NCI-H146 treated with DMSO at 0.1 percent for 48 hours (cell line): ENCODE data around the gene ZNF281.
"Not testable (repeated sequence)": the region's sequence is repeated elsewhere in the genome, so short reads cannot be mapped to it uniquely, and the experiment has no call there.

ENCODE experiments used
- DNase-seq: peaks from one replicate; lab custom pipeline; 2025; ENCODE audit not compliant: unreplicated experiment; lab: John Stamatoyannopoulos, UW

ZNF281 gene

DNA sequence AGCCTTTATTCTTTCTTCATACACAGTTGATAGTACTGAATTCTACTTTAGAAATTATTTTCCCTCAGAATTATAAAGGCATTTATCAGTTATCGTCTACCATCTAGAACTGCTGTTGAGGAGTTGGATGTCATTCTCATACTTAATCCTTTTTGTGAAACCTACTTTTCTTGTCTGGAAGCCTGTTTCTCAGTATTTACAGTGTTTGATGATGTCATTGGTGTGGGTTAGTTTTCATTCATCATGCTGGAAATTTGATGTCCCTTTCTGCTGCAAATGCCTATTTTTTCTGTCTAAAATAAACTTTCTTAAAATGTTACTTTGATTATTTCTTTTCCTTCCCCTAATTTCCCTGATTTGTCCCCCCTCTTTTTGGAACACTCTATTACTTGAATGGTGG is 22.8 kb upstream of the ZNF281 start:
- DNase-seq: no peak

GRCh38 chr1:200429221-200429751 is 19.4 kb upstream of the ZNF281 start:
- no peak for DNase-seq

DNA sequence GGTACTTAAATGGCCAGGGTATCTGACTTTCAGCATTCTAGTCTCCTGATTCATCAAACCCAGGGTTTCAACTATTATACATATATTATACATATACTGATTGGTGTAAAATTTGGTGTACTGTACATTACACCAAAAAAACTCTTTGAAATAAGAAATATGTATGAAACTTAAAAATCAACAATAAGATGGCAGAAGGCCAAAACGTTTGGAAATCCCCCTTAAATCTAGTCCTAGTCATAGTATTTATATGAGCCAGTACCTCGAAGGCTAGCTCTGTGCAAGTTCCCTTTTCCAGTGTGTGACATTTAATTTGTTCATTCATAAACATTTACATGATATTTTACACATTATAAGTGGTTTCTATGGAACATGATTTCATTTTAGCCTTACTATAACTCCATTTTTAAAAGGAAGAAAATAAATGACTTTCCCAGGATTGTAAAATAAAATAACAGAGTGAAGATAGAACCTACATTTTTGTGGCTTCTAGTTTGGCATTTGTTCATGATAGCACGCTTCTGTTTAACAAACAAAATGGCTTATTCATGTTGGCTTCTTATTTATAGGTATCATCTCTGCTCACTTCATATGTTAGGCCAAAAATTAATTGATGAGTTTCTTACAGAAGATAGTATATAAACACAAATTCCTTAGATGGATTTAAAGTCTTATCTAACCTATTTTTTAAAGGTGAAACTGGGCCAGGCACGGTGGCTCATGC is 18.8 kb upstream of the ZNF281 start:
- no peak for DNase-seq

GRCh38 chr1:200427744-200428143 is 17.9 kb upstream of the ZNF281 start:
- no peak for DNase-seq

DNA sequence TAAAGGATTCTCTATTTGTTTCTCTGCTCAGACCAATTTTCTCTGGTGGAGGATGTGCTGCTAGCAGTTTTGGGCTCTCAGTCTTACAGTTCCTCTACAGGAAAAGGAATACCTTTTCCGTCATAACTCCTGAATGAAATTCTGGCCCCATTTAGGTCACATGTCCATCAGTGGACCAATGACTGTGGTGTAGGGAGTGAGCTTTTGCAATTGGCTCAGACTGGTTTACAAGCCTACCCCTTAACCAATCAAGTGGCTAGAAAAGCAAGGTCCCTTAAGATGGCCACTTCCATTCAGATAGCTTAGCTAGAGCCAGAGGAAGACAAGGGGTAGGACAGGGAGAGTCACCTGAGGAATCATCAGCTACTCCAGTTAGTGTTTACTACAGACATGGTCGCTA is 16.4 kb upstream of the ZNF281 start:
- DNase-seq: no peak

- no peak for DNase-seq
Observed at GRCh38 chr1:200423235-200423634, 13.4 kb upstream of the ZNF281 start.

- no peak for DNase-seq
Observed at GRCh38 chr1:200422211-200422610, 12.4 kb upstream of the ZNF281 start.

DNA sequence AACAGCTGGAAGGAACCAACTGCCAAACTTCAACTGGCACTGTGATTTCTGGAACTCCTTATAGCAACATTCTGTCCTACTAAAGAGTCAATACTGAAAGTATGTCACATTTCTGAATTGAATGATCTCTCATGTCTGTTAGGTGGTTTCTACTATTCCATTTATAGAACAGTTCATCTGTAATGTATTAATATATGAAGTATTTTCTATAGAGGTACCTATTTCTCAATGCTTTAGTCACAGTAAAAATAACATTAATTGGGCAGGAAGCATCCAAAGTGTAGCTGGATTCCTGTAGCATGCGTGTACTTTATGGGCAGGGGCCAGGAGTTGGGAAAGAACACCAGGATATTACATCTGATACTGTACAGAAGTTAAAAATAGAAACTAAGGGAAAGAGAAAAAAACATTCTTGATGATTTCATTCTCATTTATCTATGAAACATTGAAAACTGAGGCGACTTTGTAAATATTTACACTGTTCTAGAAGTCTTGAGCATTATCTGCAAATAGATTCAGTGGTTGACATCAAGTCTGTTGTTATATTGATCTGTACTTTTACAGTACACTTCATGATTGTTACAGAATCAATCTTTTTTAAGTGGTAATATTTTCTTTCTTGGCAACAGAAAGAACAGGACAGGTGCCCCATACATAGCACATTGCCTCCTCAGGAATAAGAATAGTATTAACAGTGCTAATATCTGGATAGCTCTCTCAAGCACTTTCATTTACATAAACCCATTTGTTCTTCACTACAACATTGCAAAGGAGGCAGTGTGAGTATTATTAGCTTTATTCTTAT is 6.2 kb upstream of the ZNF281 start:
- no peak for DNase-seq

GRCh38 chr1:200415227-200415626 is 5.4 kb upstream of the ZNF281 start:
- no peak for DNase-seq

DNA sequence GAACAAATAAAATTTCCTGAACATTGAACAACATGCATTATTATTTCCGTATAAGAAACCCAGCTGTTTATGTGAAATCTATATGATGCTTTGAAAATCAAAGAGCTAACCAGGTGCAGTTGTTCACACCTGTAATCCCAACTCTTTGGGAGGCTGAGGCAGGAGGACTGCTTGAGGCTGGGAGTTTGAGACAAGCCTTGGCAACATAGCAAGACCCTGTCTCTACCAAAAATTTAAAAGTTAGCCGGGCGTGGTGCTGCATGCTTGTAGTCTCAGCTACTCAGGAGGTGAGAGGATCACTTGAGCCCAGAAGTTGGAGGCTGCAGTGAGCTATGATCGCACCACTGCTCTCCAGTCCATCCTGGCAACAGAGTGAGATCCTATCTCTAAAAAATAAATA is 4.8 kb upstream of the ZNF281 start:
- no peak for DNase-seq

- DNase-seq: not testable (repeated sequence)
Observed at GRCh38 chr1:200413766-200414165, 3.9 kb upstream of the ZNF281 start.

- DNase-seq: no peak
Observed at GRCh38 chr1:200411406-200412257, 1.8 kb upstream of the ZNF281 start.

DNA sequence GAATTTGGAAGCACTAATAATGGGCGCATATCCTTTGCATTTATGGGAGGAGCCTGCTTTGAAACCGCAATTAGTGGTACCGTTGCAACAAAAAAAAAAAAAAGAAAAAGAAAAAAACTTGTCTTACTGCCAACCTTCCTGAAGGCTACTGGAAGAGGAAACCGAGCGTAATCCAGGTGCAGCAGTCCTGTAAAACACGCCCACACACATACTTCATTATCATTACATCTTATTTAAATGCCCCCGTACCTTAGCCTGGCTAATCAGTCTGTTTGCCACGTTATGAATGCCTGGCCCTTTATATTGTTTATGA is 686 bp upstream of the ZNF281 start:
- DNase-seq: peak; percentile 71

DNA sequence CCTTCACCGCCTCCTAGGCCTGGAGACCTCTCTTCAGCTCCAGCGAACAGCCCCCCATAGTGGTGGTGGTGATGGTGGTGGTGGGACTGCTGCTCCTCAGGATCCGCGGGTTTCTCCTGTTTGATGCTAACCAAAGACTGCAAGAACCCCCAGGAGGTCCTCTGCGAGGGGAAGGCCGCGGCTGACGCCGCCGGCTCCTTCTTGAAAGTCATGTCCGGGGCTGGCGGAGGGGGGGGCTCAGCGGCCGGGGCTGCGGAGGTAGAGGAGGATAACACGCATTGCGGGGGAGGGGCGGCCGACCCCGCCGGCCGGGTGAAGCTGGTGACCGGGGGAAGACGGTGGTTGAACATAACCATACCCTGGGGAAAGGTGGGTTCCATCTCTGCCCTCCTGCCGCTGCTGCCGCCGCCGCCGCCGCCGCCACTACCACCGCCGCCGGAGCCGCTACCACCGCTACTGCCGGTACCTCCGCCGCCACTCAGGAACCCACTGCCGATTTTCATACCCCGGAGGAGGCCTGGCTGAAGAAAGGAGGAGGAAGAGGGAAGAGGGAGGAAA is 554 bp downstream of the ZNF281 start:
- DNase-seq: no peak

DNA sequence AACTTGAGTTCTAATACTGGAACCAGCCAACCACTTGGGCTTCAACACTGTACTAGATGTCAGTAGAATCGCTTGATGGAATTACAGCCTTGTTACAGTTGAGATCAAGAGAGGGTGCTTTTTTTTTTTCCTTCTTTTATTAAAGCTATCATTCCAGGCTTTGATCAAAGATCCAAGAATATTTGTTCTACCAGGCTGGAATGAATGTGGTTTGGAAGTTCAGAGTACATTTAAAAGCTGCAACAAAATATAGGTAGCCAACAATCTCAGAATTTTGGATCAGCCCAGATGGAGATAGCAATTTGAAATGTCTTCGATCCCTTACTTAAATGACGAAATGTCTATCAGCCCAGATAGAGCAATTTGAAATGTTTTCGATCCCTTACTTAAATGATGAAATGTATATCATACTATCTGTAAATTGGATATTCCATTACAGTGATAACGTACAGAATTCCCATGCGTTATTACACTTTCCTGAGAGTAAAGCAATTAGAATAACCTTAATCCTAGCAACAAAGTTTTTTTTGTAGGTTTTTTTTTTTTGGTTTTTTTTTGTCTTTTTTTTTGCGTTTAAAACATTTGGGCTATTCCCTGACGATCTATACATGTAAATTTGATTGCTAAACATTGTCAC is 3.6 kb downstream of the ZNF281 start:
- no peak for DNase-seq

- DNase-seq: no peak
Observed at GRCh38 chr1:200405264-200405663, 4.6 kb downstream of the ZNF281 start.

- no peak for DNase-seq
Observed at GRCh38 chr1:200401708-200402107, 8.1 kb downstream of the ZNF281 start.

DNA sequence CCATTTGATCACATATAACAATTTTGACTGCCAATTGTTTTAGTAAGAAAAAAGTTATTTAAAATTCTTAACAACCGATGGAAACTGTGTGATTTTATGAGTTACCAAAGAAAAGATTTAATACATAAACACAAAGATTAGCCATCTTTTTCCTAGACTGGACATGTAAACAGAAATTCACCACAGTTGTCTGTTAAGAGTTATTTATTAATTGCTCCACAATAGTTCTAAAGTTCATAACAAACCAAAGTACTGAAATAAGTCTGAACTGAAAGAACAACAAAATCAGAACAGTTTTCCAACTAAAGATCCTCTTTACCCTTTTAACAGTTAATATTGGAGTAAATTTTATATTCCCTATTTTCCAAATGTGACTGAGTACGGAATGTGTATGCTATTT is 8.6 kb downstream of the ZNF281 start:
- no peak for DNase-seq

DNA sequence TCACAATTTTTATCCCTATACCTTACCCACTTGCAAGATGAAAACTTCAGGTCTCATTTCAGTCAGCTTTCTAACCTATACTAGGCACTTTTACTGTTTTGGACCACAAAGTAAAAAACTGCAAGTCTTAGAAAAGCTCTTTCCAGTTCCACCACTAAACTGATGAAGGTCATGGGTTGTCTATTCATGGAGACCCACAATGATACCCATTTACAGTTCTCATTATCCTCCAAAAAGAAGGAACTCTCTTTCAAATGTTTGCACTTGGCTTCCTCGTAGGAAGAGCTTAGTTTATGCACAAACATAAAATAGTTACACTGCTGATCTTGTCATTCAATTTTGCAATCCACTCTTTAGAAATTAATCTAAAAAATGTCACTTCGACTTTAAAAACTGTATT is 9.3 kb downstream of the ZNF281 start:
- no peak for DNase-seq

DNA sequence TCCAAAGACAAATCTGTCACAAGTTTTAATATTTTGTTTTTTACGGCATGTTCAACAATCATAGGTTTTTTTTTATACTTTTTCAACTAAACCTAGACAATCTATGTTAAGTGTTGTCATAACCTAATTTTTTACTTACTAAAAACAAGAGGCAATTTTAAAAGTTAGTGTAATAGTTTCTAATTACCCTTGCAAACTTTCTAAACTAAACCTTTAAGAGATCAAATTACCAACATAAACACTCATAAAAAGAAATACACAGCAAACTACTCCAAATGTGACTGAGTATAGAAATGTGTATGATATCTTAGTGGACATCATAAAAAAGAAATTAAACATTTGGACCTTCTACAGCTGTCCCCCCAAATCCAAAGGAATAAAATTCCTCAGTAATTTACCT is 10.0 kb downstream of the ZNF281 start:
- no peak for DNase-seq

GRCh38 chr1:200398373-200398772 is 11.5 kb downstream of the ZNF281 start:
- DNase-seq: no peak
